ENCODE measurements around the gene ZNF407.

The ZNF407 gene

DNA sequence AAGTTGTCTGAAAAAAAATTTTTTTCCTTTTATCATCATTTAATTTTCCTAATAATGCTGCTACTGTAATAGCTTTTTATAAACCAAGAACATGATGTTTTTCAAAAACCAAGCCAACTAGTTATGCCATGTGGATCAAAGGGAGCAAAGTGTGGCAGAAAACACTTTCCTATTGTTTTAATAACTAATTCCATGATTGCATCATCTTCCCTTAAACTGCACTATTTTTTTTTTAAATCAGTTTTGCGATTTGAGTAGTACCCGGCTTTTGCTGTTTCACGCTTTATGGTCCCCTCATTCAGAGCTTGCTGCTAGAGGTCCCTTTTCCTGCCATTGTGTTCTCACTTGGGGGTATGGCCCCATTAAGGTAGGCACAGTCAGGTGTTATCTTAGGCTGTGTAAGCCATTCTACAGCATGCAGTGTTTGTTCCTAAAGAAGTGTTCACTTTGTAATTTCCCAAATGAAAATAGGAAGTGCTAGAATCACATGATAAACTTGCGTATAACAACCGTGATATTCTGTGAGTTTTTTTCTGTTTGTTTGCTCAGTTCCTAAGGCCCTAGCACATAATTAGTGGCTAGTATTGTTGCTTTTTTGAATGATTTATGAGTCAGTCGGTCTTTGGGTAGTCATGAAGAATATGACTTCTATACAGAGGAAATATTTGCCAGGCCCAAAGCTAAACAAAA is 385.4 kb downstream of the ZNF407 start:
- DNase-seq = no peak

DNA sequence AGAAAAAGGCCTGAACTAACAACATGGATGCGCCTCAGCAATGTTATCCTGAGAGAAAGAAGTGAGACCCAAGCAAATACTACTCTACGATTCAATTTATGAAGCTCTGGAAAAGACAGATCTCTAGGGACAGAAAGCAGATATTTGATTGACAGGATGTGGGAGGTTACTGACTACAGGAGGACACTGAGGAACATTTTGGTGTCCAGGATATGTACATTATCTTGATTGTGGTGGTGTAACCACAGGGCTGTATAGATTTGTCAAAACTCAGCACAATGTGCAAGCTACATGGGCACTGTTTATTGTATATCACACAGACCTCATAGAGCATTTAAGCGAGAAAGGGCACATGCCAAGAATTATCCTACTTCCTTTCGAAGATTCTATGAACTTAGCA is 391.5 kb downstream of the ZNF407 start:
- no peak for DNase-seq

DNA sequence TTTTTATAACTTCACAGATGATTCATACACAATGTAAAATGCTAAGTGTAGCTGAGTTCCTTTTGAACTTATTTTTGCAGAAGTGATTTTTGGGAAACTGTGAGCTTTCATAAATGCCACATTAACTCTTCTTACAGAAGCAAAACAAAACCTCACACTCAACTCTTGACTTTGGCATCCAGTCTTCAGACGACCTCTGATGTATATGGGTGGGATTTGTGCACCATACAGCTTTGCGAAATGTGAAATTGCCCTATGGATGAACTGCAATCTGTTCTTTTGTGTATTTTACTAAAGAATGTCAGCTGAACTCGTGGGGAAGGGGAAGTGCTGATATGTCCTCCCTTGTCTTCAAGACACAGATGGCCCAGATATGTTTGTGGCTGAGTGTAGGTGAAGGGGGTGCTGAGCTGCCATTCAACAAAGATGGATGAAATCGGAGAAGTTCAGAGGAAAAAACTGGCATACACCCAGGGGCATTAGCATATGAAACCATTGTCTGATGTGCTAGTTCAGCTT is 393.0 kb downstream of the ZNF407 start:
- no peak for DNase-seq

DNA sequence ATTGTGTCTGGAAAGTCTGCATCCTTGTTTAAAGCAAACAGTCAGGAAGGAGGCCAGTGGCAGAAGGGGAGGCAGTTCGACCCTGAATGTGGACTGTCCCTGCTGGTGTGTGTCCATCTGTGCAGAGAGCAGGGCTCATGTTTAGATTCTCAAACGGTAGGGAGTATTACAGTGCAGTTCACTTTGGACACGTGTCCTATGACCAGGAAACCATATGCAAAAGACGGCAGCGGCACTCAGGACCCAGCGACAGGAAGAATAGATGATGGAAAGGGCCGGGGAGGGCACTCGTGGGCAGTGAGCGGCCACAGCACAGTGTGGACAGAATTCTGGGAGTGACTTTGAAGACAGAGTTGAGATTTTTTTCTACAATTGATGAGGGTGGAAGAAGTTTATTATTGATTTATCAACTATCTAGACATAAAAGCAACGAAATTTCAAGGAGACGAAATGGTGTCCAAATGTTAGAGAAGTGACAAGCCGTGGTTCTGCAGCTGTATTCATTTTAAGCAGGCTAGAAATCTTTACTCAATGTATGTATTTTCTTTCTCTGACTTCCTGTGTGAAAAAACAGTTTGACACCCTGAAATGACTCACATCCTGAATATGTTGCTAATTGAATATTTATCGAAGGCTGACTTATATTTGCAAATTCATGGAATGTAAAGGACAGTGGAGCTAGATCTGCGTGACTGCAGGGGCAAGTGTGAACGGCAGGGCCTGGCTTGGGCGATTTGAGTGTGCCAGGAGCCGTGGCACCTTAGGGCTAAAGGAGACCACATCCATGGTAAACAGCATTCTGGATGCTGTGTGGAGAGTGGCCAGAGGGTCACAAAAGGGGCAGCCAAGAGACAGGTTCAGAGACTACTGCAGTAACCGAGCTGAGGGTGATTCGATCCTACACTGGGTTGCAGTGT is 397.1 kb downstream of the ZNF407 start:
- DNase-seq = no peak

DNA sequence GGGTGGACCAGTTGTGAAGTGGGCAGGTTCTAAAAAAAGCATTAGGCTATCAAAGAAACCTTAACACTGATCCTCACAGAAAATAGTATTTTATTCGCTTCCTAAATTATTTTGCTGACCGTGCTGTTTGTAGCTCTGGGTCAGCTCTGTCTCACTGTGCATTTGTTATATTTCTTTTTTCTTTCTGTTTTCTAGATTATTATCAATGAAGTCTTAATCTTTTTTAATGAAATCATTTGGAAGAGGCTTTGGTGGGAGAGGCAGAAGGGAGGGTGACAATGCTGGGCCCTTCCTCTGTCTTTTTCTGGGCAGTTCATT is 397.7 kb downstream of the ZNF407 start:
- no peak for DNase-seq

DNA sequence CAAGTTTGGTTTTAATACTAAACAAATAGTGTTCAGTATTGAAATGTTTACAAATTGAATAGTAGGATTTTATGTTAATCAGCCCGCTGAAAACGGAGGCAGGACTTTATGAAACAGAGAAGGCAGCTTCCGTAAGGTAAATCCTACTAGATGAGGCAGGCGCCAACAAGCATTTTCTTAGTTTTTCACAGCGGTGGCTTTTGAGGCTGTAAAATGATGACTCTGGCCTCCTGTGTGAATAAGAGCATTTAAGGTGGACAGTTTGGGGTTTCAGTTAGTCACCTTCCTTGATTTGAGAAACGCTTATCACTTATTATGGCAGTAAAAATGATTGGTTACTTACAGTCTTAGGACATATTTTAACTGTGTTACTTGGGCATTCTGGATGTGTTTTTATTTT is 398.4 kb downstream of the ZNF407 start:
- DNase-seq = no peak

DNA sequence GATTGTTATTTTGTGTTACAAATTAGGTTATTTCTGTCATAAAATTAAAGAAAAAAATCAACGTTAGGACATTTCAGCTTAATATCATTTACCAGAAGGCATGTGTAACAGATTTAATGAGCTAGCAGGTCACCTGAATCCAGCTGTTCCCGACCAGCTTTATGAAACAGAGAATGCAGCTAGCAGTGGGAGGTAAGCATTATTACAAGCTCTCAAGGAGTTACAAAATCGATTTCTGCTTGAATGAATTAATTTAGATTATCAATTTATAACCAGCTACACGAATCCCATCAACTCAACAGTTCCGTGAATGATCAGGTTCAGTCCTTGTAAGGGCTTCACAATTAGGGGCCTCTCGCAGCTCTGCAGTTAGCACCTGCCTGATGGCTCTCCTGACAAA is 399.3 kb downstream of the ZNF407 start:
- DNase-seq = no peak

DNA sequence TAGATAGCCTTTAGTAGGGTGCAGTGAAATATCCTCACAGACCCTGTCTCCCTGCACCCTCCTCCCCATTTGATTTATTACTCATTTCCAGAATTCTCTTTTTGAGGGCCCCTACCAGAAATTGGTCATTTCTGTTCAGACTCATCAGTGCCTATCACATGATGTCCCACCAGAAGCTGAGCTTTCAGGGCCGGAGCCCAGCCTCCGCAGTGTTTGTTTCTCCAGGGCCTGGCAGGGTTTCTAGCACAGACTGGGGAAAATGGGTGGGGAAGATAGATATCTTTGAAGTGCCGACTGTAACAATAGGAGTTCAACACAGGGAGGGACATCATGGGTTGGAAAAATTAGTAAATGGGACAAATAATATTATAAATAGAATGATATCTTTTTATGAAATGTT is 403.2 kb downstream of the ZNF407 start:
- DNase-seq = no peak

DNA sequence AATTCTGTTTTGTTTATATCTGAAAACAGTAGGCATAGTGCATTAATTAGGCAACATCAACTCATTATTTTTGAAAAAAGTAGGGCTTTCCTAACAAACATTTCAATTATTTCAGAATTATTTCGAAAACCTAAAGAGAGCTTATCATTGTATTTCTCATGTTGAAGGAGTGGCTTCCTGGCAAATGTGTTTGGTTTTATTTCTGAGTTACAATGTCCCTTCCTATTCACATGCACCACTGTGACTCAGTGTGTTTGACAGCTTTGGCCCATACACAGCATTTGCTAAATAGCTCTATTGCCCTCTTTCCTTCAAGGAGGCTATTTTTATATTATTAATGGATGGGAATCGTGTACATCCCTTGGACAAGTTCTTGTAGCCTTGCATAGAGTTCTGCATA is 405.4 kb downstream of the ZNF407 start:
- no peak for DNase-seq

DNA sequence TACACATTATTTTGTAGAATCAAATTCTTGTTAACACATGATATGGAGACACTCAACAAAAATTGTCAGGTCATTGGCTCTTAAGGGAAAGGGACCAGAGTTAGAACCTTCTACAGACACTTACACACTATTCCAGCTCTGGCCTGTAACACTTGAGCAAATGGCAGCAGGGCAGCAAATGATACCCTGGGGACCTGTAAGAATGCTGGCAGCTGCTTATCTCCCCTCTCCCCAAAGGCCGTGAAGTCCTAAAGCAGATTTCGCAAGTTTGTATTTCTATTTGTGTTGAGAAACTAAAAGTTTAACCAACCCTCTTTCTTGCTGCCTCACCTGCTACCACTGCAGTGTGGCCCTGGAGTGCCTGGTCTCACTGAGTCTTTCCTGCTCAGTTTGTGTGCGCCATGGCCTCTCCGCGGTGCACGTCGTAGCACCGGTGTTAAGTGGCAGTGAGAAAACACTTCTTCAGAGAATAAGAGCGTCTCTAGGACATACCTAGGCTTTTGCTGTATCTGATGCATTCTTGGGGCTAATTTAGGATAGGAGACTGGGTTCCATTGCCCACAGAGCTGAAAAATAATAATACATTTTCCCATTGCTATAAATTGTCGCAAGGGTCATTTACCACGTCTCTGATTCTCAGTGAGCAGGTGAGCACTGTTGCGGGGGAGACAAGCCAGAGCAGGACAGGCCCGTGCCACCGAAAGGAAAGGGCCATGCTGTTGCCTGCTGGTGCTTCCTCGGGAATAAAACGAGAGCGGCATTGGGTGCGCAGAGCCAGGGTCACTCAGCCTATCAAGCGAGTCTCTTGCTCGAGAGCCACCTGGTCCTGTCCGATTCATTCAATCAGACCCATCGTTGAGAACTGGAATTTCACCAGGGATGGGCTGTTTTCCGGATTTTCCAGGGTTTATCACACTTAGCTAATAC is 406.4 kb downstream of the ZNF407 start:
- DNase-seq = no peak

DNA sequence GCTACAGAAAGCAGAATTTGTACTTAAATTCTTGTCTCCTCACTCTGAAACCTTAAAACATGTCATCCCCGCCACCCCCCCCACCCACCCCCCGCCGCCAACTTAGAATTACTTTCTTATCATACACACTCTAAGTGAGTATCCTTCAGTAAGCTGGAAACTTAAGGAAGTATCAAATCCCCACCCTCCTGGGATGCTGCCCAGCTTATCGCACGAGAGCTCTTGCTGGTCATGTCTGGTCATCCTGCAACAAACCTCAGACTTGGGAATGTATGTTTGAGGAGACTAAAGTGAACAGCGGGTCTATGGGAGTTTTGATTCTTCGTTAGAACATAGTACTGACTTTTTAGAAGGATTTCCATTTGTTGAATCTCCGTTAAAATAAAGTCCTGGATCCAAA is 408.0 kb downstream of the ZNF407 start:
- DNase-seq = no peak

DNA sequence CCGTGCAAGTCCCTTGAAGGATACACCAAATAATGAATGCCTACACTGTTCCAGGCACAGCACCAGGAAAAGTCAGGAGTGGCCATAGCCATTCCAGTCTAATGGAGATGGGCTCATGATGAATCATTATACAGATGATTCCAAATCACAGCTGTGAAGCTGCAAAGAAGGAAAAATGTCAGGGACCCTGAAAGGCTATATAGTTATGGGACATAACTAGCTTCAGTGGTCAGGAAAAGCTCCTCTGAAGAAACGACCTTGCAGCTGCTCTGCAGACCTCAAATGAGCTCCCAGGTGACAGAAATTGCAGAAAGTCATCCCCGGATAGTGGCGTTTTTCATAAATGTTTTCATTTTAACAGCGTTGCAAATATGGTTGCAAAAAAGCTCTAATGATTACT is 410.5 kb downstream of the ZNF407 start:
- no peak for DNase-seq

DNA sequence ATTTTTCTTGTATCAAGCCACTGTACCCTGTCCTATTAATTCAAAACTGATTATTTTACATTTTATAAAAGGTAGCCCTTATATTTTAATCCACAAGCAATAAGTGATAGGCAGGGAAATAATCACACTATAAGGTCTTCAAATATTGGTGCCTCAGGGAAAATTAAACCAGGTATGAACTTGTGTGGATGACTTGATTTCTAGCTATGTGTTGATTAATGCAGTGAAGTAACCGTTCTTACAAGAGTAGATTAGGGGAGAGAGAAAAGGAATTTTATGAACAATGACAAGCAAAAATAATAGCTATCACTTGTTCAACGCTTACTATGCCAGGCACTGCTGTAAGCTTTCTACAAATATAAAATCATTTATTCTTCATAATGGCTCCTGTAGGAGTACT is 411.6 kb downstream of the ZNF407 start:
- no peak for DNase-seq

DNA sequence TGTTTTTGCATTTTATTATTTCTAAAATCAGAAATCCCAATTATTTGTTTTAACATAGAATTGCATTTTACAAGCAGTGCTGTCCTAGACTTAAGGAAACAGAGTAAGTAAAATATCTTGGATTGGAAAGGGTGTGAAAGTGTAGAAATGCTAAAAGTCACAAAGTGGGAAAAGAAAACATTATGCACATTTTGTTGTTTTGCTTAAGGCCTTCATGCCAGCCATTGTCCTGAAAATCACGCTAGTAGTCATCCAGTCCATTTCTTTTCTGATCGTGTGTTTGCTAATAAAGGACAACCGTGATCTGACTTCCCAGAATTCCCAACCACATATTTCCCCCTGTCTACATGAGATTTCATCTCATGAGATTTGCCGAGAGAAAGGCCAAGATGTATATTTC is 412.2 kb downstream of the ZNF407 start:
- no peak for DNase-seq

DNA sequence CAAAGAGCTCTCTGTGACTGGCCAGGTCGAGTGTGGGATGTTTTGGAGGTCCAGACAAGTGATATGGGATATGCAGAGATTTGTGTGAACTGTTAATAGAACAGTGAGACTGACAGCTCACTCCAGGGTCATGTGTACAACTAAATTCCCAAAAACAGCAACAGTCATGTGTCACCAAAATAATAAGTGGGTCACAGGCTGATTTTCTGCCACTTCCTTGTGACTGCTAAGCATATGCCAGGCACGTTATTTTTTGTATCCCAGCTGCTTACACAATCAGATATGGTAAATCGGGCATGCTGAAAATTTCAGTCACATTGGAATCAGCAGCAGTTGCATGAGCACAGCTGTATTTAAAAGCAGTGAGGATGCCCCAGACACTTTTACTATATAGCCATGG is 412.6 kb downstream of the ZNF407 start:
- DNase-seq = no peak

DNA sequence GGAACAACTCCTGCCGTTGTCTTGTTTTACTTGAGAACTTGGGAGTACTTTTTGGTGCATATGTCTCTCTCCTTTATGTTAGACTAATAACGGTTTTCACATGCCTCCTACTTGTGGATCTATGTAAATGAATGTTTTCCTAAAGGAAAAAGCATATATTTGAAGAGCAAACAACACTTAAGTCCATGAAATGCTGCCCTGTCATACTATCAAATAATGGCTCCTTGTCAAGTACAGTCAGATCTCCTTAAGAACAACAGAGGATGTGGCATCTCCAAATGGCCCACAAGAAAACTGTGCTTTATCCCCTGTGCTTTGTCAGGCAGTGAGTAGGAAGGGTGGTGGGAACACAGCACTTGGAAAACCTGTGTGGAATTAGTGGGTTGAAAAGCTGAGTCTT is 413.0 kb downstream of the ZNF407 start:
- no peak for DNase-seq

DNA sequence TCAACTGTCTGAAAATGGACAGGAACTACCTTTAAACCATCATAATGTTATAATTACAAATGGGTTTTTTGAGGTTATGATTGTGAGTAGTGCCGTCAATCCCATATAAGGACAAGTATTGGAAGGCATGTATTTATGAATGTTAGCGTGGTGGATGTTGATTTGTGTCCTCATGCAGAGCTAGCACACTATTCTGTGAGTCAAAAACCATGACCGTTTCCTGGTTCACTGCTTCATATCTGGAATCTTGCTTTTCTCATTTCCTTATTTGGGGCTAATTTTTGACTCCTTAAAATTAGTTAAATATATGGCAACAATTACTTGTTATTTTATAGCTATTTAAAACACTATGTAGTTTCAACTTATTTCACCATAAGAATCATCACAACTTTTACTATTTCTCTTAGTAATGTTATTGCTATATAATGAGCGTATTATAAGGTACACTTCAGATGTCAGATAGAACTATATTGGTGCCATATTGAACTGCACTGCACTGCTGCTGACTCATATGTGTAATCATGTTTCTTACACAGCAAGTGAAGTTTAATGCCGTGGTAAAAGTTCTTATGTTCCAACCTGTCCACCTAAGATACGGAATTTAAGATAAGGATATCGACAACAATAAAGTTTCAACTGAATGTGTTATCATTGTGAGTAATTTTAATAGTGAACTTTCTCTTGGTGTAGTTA is 418.5 kb downstream of the ZNF407 start:
- DNase-seq = no peak

DNA sequence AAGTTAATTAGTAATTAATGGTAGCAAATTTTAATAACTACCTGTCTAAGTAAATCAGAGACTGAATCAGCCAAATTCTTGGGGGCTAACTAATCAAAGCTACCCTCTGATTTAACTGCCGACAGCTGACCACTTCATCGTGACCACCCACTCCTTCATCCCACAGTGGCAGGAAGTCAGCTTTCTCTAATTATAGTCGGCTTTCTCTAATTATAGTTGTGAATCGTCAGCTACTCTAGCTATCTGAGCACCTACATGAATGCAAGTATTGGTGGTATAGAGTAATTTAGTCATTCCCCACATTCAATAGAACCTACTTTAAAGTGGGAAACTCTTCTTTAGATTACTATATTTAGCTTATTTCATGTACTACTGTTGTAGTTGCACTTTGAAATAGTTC is 425.8 kb downstream of the ZNF407 start:
- no peak for DNase-seq

DNA sequence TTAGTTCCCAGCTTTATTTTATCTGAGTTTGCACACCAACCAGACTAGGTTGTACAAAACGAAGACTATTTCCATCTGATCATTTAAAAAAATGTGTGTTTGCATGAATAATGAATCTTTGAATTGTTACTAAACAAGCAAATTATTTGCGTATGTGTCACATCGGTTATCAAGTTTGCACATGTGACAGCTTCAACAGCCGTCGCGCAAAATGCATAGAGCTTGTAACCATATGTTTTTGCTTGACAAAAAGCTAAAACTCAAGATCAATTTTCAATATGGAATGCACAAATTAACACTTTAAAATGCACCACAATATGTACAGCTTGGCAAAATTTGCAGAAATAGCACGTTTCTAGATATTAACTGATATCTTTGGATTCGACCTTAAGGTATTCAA is 427.2 kb downstream of the ZNF407 start:
- no peak for DNase-seq

DNA sequence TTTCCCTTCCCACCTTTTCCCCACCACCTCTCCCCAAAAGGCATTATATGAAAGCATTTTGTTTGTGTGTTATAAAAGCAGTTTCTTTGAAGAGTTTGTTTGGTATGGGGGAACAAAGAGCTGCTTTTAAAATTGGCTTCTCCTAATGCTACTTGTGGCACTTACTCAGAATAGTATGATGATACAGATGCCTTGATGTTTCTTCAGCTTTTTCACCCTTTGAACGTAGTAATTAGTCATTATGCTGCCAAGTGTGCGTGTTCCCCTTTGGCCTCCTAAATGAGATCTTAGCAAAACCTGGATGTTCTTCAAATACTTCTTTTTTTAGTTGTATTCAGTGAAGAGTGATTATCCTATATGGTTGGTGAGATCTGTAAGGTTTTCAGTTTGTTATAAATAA is 427.9 kb downstream of the ZNF407 start:
- DNase-seq = no peak

DNA sequence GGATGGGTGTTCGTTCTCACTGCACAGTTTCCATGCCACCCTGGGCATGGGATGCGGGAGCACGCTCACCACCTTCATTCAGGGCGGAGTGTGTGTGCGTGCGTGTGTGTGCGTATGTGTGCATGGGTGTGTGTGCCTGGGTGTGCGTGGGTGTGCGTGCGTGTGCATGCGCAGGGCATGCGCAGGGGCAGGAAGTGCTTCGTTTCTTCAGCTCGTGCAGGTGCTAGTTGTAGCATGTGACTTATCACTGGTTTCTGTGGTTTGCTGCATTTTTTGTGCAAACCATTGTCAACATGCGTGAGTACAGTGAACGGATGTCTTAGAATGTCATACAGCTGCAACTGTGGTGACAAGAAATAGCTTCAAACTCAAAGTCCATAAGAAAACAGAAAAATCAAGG is 431.8 kb downstream of the ZNF407 start:
- DNase-seq = no peak

DNA sequence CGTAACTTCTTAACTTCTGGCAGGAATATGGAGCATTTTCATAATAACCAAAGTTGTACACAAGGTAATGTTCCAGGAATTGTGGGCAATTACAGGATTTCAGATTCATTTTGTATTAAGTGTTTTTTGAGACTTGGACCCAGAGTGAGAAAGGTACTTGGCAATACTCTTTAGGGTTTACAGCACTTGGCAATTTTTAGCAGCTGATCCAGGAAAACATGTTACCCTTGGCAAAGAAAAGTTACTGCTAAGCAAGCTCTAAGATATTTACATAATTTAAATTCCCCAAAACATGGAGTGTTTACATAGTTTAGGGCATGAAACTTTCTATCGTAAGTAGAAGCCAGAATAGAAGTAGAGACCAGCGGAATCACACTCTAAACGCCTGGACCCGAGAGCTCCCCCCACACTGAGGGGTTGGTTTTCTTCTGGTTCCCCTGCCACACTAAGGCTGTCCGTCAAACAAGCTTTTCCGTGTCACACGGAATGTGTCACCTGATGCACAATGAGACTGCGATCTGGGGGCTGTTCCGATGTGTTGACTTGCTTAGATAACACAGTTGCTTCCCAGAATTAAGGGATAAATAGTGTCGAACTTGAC is 434.1 kb downstream of the ZNF407 start:
- no peak for DNase-seq
